HS-27A (cell line): Measurements from ENCODE around the gene LCORL.
"Not testable (repeated sequence)": the region's sequence is repeated elsewhere in the genome, so short reads cannot be mapped to it uniquely, and the experiment has no call there.

ENCODE experiments used
- DNase-seq: peaks from one replicate; pipeline ENCODE4 v3.0.0-alpha.2; 2012; ENCODE audit warnings: low read depth, missing footprints

Gene LCORL

DNA sequence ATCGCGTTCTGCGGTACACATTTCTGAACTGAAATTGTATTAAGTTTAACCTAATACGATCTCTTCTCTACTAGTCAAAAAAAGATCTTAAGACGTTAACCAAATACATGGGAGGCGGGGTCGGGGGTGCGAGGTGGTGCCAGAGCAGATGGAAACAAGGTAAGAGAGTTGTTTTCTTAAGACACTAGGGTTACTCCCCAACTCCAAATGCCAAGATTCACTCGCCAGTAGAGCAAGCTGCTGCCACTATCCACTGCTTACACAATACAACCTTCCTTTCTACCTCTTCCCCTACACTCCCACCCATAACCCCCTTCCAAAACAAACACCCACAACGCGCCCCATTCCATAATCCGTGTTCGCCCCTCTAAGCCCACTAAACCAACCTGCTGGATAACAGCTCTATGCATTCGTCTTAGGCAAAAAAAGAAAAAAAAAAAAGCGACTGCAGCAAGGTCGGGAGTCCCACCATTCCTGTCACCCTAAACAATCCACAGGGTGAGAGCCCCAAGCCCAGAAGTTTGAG is 1.3 kb downstream of the LCORL start:
- peak; percentile 1 for DNase-seq

DNA sequence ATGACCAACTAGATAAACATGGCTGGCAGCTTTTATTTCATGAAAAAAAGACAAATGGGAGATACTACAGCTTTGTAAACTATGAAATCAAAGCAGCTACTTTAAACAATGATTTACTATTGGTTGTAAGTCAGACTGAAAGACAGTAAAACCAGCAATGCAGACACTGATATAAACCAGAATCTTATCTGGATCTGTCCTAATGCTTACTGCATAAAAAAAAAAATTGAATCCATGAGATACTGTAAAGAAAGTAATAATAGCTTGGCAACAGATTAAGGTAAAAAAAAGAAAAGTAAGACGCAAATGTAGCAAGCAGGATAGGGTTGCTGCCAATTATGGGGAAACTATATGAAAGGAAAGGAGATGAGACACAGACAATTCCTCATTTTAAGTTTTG is 7.3 kb downstream of the LCORL start:
- no peak for DNase-seq

DNA sequence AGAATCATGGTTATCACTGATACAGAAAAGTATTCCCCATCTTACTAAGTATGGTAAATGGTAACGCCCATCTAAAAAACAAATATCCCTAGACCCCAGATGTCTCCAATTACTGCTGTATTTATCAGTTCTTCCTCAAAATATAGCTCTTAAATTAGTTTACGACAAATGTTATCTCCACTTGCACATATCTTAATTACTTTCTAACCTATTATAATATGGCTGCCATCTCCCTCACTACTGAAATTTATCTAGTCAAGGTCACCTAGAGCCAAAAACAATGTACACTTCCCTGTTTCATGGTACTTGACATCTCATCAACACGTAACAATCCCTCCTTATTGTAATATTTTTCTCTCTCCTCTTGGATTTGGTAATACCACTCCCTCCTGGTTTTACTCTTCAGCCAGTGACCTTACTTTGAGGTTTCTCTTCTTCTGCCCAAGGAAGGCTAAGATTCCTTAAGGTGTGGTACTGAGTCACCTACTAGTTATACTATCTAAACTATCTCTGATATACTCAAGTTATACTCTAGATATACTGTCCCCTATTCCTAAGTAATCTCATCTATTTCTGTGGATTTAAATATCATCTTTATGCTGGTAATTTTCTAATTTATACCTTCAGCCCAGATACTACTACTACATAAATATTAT is 8.6 kb downstream of the LCORL start:
- DNase-seq = no peak

DNA sequence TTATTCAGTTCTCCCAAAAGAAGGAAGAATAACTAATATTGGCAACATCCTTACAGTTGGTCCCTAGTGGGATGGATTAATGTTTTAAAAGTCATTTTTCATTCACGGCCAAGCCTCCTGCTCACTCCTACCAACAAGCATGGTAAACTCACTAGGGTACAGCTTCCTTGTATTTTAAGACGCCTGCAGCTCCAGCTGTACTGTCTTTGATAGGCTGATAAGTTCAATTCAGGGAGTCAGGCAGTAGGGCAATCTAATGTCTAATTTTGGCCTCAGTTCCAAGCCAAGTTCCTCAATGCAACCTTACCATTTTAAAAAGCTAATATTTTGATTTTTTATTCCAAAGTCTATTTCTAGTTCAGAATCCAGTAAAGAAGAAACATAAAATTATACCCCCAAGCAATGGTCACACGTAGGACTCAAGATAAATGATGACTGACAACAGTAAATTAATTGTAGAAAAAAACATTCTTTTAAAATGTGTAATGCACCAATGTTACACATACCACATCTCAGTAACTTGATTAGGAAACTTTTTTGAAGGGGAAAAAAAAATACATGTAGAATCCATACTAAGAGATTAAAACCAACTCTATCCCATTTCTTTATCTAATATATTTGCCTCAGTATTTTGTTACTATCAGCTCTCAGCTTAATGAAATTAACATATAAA is 9.3 kb downstream of the LCORL start:
- no peak for DNase-seq

DNA sequence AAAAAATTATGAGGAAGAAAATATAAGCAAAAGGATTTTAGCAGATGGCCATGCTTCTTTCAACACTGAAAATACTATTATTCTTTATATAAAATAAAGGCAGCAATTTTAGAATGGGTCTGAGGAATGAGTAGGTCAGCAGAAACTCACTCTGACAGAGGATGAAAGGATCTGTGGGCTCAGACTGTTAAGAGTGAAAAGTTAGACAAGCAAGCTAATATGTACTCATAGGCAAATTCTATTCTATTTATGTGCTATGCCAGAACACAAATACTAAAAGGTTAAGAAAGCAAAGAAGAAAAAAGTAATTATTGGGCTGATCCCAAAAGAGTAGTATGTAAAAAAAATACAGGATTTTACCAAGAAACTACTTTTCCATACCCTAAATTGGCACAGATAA is 13.9 kb downstream of the LCORL start:
- DNase-seq = no peak

DNA sequence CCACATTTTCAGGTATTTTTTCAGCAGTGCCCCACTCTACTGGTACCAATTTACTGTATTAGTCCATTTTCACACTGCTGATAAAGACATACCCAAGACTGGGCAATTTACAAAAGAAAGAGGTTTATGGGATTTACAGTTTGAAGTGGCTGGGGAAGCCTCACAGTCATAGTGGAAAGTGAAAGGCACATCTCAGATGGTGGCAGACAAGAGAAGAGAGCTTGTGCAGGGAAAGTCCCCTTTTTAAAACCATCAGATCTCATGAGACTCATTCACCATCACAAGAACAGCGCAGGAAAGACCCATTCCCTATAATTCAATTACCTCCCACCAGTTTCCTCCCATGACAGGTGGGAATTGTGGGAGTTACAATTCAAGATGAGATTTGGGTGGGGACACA is 15.1 kb downstream of the LCORL start:
- DNase-seq = not testable (repeated sequence)

DNA sequence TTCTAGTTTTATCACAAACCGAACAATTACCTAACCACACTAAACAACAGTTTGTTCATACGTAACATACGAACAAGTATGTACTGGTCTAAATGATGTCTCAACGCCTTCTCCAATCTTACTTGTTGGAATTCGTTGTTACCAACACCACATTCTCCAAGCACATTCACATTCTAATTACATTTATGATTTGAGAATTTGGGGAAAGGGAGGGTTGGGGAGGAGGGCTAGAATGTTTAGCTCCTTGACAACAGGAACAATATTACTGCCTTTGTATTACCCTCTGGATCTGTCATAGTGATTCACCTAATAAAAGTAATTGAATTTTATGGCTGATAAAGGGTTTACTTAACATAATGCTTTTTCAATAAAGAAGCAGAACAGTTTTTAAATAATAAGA is 24.4 kb downstream of the LCORL start:
- DNase-seq = no peak

DNA sequence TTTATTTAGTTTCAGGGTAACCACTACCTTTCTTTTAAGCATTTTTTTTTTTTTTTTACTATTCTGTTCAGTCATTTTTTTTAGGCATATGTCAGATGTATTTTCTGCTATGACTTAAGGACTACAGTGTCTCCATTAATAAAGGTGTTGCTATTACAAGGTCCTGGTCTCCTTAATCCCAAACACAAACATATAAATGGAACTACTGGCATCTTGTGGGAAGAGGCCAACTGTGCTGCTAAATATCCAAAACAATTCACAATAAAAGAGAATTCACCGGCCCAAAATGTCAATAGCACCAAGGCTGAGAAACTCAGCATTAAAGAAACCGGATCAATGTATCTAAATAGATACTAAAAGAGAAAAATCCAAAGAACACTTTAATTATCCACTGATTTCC is 26.4 kb downstream of the LCORL start:
- no peak for DNase-seq

DNA sequence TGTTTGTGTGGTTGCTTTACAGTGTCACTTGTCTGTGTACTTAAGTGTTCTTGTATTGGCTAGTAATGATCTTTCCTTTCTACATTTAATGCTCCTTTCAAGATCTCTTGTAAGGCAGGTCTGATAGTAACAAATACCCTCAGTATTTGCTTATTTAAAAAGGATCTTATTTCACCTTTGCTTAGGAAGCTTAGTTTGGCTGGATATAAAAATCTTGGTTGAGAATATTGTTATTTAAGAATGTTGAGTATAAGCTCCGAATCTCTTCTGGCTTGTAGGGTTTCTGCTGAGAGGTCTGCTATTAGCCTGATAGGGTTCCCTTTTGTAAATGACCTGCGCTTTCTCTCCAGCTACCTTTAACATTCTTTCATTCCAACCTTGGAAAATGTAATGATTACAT is 35.7 kb downstream of the LCORL start:
- DNase-seq = no peak

DNA sequence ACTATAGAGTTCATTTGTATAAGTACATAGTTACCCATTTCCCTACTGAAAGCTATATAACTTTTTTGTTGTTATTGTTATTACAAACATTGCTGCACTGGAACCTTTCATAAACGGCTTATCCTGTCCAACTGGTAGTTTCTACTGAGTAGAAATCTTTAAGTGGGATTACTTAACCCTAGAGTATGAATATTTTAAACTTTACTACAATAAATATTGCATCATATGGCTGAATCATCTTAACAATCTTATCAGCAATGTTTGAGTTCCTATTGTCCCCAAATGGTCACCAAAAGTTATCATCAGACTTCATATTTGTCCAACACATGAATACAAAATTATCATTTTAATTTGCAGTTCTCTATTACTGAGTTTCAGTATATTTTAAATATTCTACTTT is 40.5 kb downstream of the LCORL start:
- no peak for DNase-seq

DNA sequence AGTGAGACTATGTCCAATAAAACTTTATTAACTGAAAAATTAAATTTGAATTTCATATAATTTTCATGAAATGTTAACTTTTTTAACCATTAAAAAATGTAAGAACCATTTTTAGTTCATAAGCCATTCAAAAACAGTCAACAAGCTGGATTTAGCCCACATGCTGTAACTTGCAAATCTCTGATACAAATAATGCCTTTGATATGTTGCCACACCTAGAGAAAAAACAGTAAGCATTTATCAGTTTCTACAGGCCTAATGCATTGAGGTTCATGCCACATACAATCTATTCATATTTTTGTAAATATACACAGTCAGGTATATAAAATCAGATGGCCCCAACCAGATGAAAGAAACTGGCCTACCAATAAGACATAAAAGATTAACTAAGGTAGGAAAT is 52.8 kb downstream of the LCORL start:
- DNase-seq = no peak

DNA sequence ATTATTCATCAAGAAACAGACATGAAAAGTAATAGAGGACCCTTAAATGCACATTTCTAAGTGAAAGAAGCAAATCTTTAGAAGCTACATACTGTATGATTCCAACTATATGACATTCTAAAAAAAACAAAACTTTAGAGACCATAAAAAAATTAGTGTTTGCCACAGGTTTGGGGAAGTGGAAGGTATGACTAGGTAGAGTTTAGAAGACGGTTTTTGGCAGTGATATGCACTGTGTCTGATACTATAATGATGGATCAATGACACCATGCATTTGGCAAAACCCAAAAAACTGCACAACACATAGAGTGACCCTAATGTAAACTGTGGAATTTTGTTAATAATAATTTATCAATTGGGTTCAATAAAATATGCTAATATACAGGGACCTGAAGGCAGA is 54.5 kb downstream of the LCORL start:
- no peak for DNase-seq

DNA sequence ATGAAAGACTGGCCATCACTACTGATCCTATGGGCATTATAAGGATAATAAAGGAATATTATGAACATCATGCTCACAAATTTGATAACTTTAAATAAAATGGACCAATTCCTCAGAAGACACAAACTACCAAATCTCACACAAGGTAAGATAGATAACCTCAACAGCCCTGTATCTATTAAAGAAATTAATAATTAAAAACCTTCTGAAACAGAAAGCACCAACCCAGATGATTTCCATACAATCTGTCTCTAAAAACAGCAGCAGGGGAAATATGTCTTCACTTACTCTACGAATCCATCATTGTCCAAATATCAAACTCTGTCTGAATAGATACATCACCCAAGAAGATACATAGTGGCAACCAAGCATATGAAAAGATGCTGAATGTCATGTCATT is 55.2 kb downstream of the LCORL start:
- no peak for DNase-seq

DNA sequence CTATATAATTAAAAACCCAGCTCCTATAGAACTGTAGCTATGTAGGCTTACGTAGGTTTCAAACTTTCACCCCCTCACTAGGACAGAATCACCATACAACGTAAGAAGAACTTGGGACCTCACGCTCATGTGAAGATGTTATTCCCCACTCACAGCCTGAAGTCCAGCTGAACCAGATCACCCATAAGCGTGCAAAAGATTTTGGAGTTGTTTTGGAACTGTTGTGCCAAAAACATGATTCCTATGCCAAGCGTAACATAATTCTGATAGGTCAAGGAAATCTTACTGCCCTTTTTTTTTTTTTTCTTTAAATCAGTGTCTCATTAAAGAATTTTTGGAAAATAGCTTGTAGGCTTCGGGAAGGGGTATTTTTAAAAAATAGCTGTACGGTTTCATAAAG is 57.0 kb downstream of the LCORL start:
- no peak for DNase-seq

DNA sequence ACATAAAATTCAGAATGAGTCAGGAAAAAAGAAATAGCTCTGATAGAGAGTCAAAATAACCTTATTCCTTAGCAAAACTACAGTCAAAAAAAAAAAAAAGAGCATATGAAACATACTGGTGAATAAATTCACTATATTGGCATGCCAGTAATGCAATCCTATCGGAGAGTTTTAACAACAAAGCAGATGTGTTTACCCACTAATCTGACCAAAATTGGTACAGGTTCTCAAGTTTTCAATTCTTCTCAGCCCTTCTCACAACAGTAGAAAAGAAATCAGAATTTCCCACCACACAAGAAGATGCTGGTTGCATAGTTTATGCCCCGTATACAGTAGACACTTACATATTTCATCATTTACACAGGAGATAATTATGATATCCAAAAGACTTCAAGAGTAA is 59.4 kb downstream of the LCORL start:
- no peak for DNase-seq

DNA sequence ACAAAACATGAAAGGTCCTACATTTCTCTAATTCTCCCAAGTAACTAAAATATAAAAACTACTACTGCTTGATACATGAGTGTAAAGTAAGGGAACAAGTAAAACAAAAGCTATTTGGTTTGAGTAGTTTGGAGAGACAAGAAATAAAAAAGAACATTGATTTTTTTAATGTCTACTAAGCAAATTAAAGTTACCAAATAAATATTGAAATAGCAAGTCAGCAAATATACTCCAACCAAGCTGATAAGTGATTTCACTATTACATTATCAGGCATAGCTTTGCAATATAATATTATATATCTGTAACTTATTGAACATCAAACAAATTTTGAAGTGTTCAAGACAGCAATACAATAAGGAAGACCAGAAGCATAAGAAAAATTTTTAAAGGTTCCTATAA is 60.3 kb downstream of the LCORL start:
- DNase-seq = no peak

DNA sequence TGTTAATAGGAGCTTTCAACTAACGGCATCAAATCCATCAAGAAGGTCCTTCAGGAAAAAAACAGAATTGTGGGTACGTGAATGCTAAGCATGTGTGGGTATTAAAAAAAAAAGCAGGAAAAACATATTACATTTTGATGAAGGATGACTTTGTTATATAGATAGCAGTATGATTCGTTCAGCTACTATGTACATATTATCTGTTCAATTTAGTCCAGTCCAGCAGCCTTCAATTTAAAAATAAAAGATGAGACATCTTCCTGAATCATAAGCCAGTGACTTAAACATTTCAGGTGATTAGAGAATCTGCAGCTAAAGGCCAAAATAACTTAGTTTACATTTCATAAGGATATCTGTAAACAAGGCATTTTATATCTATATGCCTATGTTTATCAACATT is 63.4 kb downstream of the LCORL start:
- DNase-seq = no peak

DNA sequence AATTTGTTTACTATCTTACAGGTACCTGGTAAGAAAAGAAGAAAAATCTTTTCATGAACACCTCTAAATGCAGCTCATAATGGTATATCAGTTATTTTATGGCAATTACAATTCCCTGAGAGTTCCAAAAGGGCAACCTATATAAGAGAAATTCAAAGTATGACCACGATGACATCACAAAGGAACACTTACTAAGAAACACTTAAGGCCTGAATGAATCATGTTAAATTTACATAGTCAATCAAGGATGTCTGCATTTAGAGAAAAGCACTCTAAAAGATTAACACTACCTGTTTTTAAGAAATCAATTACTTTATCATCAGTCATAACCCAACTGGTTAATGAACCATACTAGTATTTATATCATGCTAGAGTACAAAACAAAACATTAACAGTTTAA is 63.9 kb downstream of the LCORL start:
- DNase-seq = no peak

DNA sequence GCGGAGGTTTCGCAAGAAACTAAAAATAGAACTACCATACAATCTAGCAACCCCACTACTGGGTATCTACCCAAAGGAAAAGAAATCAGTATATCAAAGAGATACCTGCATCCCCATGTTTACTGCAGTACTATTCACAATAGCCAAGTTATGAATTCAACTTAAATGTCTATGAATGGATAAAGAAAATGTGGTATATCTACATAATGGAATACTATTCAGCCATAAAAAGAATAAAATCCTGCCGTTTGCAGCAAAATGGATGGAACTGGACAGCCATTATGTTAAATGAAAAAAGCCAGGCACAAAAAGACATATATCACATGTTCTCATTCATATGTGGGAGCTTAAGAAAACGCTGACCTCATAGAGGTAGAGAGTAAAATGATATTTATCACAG is 65.3 kb downstream of the LCORL start:
- no peak for DNase-seq

DNA sequence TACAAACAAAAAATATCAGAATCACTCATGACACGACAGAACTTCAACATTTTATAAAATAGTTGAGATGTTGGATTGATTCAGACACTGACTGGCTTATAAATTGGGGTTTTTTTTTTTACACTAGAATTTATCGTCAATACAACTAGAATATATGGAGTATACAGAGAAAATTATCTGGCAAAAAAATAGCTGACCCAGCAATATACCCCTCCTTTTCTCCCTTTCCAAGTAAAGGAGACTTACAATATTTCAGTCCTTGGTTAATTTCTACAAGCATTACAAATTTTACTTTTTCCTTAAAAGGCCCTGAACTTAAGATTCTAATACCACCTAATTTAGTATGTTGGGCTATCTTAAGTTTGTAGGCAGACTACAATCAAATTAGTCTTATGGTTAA is 76.3 kb downstream of the LCORL start:
- DNase-seq = no peak

DNA sequence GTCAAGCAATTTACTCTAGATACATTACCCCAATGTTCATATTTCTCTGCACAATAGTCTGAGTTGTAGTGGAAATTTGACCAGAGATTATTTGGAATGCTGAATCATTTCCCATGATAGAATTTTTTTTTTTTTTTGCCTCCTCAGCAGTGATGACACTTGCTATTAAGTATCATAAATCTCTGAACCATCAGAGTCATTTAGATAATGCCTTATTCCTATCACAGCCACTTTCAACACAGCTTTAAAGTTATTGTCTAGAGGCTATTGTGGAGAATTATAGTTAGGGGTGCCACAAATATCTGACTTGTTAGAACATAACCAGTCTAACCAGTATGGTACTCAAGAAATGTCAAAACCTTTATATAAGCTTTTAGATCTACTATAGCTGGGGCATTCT is 79.8 kb downstream of the LCORL start:
- no peak for DNase-seq

DNA sequence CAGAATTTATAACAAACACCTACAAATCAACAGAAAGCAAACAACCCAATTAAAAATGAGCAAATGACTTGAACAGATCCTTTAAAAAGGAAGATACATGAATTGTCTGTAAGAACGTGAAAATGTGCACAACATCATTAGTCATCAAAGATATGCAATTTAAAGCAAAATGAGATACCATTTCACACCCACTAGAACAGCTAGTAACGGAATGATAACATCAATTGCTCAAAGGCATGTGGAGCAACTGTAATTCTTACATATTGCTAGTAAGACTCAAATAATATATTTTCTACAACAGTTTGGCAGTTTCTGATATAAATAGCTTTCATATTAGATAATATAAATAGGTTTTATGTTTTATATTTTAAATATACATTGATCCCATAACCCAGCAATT is 82.5 kb downstream of the LCORL start:
- DNase-seq = no peak

DNA sequence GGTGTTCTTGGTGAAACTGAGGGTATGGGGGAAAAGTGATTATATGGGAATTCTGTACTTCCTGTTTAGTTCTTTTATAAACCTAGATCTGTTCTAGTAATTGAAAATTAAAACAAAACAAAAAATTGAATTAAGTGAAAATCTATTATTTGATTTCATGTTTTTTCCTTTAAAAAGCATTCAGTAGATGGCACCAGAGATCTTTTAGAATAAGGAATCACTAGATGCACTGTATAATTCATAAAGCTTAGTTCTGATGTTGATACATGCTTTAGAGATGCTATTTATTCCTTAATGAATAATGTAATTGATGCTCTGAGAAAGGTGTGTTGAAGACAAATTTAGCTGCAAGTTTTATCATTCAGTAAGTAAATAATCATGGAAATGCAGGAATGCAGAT is 87.3 kb downstream of the LCORL start:
- DNase-seq = no peak

DNA sequence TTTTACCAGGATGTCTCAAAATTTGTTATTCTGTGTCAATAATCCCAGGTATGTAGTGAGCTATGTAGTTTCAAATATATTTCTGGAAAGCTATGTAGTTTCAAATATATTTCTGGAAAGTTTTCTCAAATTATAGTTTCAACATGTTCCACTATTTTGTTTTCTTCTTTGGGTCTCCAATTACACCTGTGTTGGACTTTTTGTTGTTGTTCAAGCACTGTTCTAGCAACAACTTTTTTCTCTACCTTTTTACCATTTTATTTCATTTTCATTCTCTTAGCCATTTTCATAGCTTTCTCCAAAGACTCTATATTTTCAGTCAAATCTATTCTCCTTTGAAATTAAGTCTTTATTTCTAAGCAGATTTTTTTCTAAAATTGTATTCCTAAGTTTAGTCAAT is 88.4 kb downstream of the LCORL start:
- no peak for DNase-seq
